WI38 (cell line): Measurements from ENCODE around the gene HPS6.

Source experiments
- H3K4me3 ChIP-seq: 2 replicates; pipeline ENCODE4 v1.5.1; 2011; ENCODE audit warnings: low read depth, mild to moderate bottlenecking, control low read depth, low read length
- TF ChIP-seq, protein P1 (sequence below): IDR thresholded peaks from 2 replicates; pipeline ENCODE4 v1.5.1; 2012; ENCODE audit warnings: low read depth, mild to moderate bottlenecking, control low read depth, low read length

HPS6 gene

DNA sequence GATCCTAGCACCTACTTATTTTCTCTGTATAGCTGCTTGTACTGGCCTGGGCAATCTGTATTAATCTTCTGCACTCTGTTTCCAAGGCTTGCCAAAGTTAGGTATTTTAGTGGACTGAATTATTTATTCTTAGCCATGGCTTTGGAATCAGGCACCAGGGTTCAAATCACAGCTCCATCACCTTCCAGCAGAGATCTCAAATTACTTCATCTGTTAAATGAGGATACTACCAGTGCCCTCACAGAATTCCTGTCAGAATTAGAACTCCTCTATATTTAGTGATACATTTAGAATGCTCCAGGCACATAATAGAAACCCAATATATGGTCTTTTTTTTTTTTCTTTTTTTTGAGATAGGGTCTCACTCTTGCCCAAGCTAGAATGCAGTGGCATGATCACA, 26.7 kb upstream of the HPS6 start:
- TF ChIP-seq, protein P1, sequence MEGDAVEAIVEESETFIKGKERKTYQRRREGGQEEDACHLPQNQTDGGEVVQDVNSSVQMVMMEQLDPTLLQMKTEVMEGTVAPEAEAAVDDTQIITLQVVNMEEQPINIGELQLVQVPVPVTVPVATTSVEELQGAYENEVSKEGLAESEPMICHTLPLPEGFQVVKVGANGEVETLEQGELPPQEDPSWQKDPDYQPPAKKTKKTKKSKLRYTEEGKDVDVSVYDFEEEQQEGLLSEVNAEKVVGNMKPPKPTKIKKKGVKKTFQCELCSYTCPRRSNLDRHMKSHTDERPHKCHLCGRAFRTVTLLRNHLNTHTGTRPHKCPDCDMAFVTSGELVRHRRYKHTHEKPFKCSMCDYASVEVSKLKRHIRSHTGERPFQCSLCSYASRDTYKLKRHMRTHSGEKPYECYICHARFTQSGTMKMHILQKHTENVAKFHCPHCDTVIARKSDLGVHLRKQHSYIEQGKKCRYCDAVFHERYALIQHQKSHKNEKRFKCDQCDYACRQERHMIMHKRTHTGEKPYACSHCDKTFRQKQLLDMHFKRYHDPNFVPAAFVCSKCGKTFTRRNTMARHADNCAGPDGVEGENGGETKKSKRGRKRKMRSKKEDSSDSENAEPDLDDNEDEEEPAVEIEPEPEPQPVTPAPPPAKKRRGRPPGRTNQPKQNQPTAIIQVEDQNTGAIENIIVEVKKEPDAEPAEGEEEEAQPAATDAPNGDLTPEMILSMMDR: no peak
- H3K4me3 ChIP-seq: no peak overlapping the region

DNA sequence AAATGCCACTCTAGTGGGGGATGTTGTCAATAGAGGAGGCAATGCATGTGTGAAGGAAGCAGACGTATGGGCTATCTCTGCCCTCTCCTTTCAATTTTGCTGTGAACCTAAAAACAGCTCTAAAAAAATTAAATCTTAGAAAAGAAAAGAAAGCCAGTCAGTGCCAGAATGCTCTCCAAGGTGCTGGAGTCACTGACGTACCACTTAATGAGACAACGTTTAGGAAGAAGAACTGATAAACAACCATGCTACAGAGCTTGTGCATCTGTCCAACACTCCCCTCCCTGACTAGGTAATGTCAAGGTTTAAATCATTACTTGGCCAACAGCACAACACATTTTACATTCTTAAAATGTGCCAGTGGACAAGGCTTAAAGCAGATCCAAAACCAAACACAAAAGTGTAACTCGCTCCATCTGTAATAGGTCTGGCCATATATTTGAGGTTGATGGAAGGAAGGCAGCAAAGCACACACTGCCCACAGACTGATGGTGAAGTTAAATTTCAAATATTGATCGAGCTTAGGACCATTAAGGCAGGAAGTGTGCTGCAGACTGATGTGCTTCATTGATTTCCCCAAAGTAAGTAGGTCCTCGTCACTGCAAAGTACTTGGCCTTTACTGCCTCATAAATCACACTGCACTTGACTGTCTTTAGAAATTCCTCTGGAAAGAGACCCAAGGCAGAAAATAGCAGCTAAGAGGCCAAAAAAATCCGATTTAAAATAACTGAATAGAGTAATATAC, 24.7 kb upstream of the HPS6 start:
- H3K4me3 ChIP-seq: no peak overlapping the region
- TF ChIP-seq, protein P1: no peak

DNA sequence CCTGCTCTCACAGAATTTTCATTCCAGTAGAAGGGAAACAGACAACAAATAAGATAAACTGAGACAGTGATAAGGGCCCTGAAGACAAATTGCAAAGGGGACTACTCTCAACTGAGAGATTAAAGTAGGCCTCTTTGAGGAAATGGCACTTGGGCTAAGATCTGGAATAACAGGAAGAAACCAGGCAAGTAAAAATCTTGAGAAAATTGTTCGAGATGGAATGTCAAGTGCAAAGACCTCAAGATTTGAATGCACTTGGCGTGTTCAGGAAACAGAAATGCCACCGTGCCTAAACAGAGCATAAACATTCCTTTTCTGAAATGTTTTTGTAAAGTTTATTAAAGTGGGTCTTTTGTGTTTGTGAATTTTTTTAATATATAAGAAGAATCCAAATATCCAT, 19.9 kb upstream of the HPS6 start:
- H3K4me3 ChIP-seq: no peak overlapping the region
- TF ChIP-seq, protein P1: no peak

DNA sequence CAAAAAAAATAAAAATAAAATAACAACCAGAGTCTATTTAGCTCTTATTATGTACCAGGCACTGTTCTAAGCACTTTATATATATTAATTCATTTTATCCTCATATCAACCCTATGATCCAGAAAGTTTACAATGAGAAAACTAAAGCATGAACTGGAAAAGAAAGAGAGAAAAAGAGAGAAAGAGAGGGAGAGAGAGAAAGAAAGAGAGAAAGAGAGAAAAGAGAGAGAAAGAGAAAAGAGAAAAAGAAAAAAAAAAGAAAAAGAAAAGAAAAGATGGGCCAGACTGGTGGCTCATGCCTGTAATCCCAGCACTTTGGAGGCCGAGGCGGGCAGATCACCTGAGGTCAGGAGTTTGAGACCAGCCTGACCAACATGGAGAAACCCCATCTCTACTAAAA, 19.1 kb upstream of the HPS6 start:
- no peak overlapping the region for H3K4me3 ChIP-seq
- TF ChIP-seq, protein P1: no peak

DNA sequence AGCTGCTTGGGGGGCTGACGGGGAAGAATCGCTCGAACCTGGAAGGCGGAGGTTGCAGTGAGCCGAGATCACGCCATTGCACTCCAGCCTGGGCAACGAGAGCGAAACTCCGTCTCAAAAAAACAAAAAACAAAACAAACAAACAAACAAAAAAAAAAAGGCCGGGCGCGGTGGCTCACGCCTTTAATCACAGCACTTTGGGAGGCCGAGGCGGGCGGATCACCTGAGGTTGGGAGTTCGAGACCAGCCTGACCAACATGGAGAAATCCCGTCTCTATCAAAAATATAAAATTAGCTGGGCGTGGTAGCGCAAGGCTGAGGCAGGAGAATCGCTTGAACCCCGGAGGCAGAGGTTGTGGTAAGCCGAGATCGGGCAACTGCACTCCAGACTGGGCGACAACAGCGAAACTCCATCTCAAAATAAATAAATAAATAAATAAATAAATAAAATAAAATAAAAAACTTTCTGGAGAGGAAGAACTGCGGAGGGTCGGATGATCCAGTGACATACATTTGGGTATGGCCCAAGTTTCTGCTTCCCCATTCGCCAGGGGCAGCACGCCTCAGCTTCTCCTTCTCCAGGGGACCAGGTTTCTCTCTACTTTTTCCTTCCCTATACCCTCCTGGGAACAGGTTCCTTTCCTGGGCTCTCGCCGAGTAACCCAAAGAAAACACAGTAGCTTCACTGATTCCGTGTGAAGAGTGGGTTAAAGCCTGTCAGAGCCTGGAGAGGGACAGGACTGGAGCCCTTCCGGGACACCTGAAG, 10.1 kb upstream of the HPS6 start:
- peak overlapping the region; percentile 92 for H3K4me3 ChIP-seq

DNA sequence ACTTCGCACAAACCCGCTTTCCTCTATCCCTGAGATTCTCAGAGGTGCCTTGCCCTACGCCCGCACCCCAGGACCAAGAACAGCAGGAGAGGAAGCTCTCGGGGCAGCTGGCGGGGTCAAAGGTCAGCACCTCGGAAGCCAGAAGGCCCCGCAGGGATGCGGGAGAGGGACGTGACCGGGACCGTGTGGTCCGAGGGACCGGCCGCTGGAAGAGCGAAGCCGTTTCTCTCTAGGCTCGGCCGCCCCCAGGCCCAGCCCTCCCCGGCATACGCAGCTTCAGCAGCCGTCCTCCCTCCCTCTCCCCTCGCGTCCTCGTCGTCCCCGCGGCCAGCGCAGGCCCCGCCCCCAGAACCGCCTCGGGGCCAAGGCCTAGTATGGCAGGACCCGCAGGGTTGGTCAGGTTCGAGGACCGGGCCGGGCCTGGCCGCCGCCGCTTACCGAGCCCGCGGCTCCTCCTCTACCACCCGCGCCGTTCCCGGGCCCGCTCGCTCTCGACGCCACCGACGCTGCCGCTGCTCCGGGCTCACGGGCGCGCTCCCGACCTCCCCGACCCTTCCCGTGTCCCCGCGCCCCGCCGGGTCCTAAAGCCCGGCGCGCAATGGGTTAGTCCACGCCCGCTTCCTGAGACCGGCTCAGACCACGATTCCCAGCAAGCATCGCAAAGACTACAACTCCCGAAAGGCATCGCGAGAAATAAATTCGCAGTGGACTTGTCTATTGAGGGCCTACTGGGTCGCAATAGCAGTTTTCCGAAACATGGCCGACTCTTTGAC, 9.3 kb upstream of the HPS6 start, which contains the start of gene ARMH3:
TSS of gene ARMH3 (minus strand) at position 527 of the 773 bp plus-strand sequence. CDS start 16,059 bp downstream, outside the sequence.
- H3K4me3 ChIP-seq: peak within 1 kb of the TSS; percentile 92
- TF ChIP-seq, protein P1: no peak

DNA sequence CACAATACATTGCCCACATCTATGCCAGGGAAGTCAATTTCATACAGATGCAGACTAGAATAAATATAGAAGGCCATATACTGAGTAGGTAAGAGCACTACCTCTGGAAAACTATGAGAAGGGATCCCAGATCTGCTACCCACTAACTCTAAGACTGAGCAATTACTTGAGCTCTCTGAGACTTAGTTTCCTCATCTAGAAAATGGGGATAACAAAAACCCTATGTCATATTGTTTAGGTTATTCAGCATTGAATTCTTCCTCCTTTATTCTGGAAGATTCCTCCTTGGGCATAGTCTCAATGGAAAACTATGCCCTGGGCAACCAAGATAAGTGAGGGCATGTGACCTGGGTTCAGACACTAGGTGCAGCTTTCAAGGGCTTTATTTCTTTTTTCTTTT, 5.2 kb upstream of the HPS6 start:
- H3K4me3 ChIP-seq: no peak overlapping the region
- TF ChIP-seq, protein P1: no peak
